ENCODE results near the gene CSGALNACT2. TPM values are rescaled to one million over a fixed set of nuclear protein-coding genes. Genes with fewer than 3 reads are reported as not detected.
"Not testable (repeated sequence)": the region's sequence is repeated elsewhere in the genome, so short reads cannot be mapped to it uniquely, and the experiment has no call there.

The CSGALNACT2 gene
- total and polyA plus RNA-seq, 3 experiments from 2014 or later, result 21.0 to 23.7 (median 21.7) TPM

DNA sequence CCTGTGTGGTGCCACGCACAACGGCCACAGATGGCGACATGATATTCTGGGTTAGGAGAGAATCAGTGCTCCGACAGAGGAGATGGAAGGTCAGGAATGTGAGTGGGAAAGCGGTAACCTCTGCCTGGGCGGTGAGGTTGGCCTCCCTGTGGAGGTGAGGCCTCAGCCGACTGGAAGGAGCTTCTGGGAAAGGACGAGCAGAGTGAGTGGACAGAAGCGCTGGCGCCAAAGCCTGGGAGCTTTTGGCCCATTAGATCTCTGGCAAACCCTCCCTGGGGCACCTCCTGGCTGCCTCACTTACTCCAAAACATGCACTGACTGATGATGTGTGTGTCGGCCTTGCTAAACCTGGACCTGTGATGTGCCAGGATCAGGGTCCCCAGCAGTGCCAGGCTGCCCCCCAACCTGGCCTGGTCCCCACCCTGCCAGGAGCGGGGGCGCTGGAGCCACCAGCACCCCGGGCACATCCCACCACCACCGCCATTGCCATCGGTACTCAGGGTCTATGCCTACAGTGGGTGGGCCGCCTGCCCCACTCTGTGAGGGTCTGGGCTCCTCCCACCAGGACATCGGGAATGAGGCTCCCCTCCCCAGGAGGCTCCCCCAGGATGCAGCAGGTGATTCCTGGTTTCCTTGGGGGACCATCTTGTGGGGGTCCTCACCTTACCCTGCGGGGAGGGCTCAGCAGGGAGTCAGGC is 77.7 kb downstream of the CSGALNACT2 start:
- H3K4me1 ChIP-seq (ENCODE audit: insufficient read depth, low read length), result no peaks in the 10 kb centered on the region
- no peaks in the 10 kb centered on the region for H3K27me3 ChIP-seq (ENCODE audit: insufficient read depth, low read length, poor library complexity, severe bottlenecking)
- H3K4me3 ChIP-seq (ENCODE audit: low read length), result no peak overlapping the region
- Mint-ChIP-seq H3K4me1 (peaks cover under 1 to 13% (median 6%) of the 10 kb centered on the region in 3 donors), H3K9me3 (no peaks in the 10 kb centered on the region), H3K4me3 (no peak overlapping the region), H3K36me3 (no peaks in the 10 kb centered on the region), H3K27me3 (peaks cover 0 to 3% of the 10 kb centered on the region in 2 donors), H3K27ac (no peak overlapping the region)
- POLR2A ChIA-PET, result no interaction called here
- H3K36me3 ChIP-seq (ENCODE audit: insufficient read depth, low read length), result no peaks in the 10 kb centered on the region
- no peak overlapping the region for H3K27ac ChIP-seq (ENCODE audit: low read depth, low read length)
- CTCF ChIA-PET, result interaction anchor here (1.4 to 1.5 kb wide), 2 partner anchors 11 to 39 kb away, joined by 3 to 4 read pairs; no protein-coding TSS in a partner anchor
- H3K9me3 ChIP-seq (ENCODE audit: low read length), result no peaks in the 10 kb centered on the region
- peak in 1 of 5 donors; percentile 3 for DNase-seq

DNA sequence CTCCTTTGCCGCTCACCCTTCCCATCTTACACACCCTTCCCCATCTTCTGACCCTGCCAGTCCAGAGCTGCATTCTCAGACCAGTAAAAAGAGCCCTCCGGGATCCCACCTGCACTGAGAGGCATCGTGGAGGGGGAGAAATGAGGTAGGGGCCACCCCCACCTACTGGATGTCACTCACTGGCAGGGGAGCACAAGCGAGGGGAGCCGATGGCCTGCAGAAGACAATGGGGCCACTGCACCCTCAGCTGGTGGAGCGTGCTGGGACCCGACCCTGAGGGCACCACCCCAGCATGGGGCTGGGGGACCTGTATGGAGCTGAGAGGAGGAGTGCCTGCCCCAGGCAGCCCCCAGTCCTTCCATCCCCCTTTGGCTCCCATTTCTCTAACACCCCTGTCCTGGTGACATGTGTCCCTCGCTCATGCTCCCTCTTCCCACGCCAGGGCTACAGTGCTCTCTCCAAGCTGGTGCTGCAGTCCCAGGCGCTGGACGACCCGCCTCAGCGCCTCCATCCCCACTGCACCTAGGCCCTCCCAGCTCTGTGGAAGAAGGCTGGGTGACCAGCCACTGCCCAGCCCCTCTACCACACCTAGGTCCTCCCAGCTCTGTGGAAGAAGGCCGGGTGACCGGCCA is 78.8 kb downstream of the CSGALNACT2 start:
- Mint-ChIP-seq H3K4me1 (peaks cover 6 to 21% (median 14%) of the 10 kb centered on the region in 3 donors), H3K4me3 (no peak overlapping the region), H3K36me3 (no peaks in the 10 kb centered on the region), H3K27ac (peak overlapping the region in 1 of 8 donors; percentile 65), H3K27me3 (peaks cover 0 to 3% of the 10 kb centered on the region in 2 donors), H3K9me3 (no peaks in the 10 kb centered on the region)
- POLR2A ChIA-PET, result no interaction called here
- Histone ChIP-seq H3K4me1 (ENCODE audit: insufficient read depth, low read length) (no peaks in the 10 kb centered on the region), H3K27ac (ENCODE audit: low read depth, low read length) (no peak overlapping the region), H3K4me3 (ENCODE audit: low read length) (no peak overlapping the region), H3K27me3 (ENCODE audit: insufficient read depth, low read length, poor library complexity, severe bottlenecking) (no peaks in the 10 kb centered on the region), H3K9me3 (ENCODE audit: low read length) (no peaks in the 10 kb centered on the region), H3K36me3 (ENCODE audit: insufficient read depth, low read length) (no peaks in the 10 kb centered on the region)
- DNase-seq, result peak in 1 of 5 donors; percentile 24
- CTCF ChIA-PET, result interaction anchor here (1.0 to 2.1 kb wide), 2 partner anchors 12 to 15 kb away, joined by 4 to 7 read pairs; no protein-coding TSS in a partner anchor

DNA sequence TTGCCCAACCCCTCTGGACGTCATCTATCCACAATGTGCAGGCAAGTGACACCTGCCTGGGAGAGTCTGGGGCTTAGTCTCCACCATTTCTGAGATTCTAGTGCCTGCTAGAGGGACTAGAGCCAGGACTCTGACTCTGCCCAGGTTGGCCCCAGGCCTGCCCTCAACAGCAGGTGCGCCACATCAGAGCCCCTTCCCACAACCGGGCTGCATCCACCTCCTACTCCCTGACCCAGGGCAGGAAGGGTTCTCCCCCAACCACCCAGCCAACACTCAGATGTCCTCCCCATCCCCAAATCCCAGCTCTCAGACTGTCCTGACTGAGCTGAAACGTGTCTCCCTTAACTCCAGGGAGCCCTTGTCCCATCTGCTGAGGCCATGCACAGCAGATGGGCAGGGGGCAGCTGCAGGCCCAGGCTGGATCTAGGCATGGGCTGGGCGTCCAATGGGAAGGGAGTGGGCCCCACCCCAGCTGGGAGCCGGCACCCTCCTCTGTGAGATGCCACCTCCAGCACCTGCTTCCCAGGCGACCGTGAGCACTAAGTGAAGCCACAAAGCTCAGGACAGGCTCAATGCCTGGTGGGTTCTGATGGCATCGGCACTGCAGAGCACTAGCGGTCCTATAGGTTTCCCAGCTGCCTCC is 79.4 kb downstream of the CSGALNACT2 start:
- Histone ChIP-seq H3K36me3 (ENCODE audit: insufficient read depth, low read length) (no peaks in the 10 kb centered on the region), H3K9me3 (ENCODE audit: low read length) (no peaks in the 10 kb centered on the region), H3K4me1 (ENCODE audit: insufficient read depth, low read length) (no peaks in the 10 kb centered on the region), H3K27me3 (ENCODE audit: insufficient read depth, low read length, poor library complexity, severe bottlenecking) (no peaks in the 10 kb centered on the region), H3K4me3 (ENCODE audit: low read length) (no peak overlapping the region), H3K27ac (ENCODE audit: low read depth, low read length) (no peak overlapping the region)
- ChIA-PET POLR2A (no interaction called here), CTCF (interaction anchor here (0.9 to 2.1 kb wide), 3 partner anchors 12 to 38 kb away, joined by 3 to 7 read pairs (median 4); no protein-coding TSS in a partner anchor)
- H3K4me3 Mint-ChIP-seq, result no peak overlapping the region
- DNase-seq, result peak in 1 of 5 donors; percentile 42
- H3K4me1 Mint-ChIP-seq, result peaks cover 6 to 26% (median 19%) of the 10 kb centered on the region in 3 donors
- H3K9me3 Mint-ChIP-seq, result no peaks in the 10 kb centered on the region
- no peaks in the 10 kb centered on the region for H3K36me3 Mint-ChIP-seq
- peaks cover 0 to 3% of the 10 kb centered on the region in 2 donors for H3K27me3 Mint-ChIP-seq
- H3K27ac Mint-ChIP-seq, result peak overlapping the region in 1 of 8 donors; percentile 65

DNA sequence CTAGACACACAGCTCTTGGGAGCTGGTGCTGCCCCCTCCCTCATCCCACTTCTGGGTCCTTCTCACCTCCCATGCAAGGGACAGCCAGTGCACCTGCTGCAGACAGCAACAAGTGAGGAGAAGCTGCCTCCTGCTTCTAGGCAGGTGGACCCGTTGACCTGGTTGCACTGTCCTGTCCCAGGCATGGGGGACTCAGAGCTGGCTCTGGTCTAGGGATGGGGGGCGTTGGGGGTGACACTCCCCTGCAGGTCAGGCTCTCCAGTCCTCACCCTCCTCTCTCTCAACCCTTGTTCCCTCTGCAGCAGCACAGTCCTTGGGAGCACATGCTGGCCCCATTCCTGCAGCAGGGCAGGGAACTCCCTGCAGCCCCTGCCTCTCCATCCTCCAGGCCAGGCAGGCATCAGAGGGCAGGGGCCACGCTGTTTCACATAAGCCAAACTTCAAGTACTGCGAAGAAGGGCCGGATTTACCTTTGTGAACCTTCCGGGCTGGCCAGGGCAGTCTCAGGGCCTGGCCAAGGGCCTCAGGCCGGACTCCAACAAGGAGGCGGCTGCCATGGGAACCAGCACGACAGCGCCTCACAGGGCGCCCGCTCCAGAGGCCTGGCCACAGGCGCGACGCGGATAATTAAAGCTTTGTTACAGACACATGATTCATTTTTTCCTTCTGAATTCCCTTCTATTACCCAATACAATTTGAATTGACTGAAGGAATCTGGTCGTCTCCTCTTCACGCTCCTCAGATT is 80.1 kb downstream of the CSGALNACT2 start:
- ChIA-PET POLR2A (no interaction called here), CTCF (interaction anchor here (0.8 to 2.1 kb wide), 4 partner anchors 13 to 37 kb away, joined by 3 to 7 read pairs (median 4); no protein-coding TSS in a partner anchor)
- Histone ChIP-seq H3K27ac (ENCODE audit: low read depth, low read length) (no peak overlapping the region), H3K9me3 (ENCODE audit: low read length) (no peaks in the 10 kb centered on the region), H3K36me3 (ENCODE audit: insufficient read depth, low read length) (no peaks in the 10 kb centered on the region), H3K4me1 (ENCODE audit: insufficient read depth, low read length) (no peaks in the 10 kb centered on the region), H3K4me3 (ENCODE audit: low read length) (no peak overlapping the region), H3K27me3 (ENCODE audit: insufficient read depth, low read length, poor library complexity, severe bottlenecking) (no peaks in the 10 kb centered on the region)
- no peak overlapping the region for H3K4me3 Mint-ChIP-seq
- H3K36me3 Mint-ChIP-seq, result no peaks in the 10 kb centered on the region
- peaks cover 6 to 27% (median 21%) of the 10 kb centered on the region in 3 donors for H3K4me1 Mint-ChIP-seq
- DNase-seq, result peak in 1 of 5 donors; percentile 34
- H3K27ac Mint-ChIP-seq, result peak overlapping the region in 1 of 8 donors; percentile 36
- peaks cover 0 to 3% of the 10 kb centered on the region in 2 donors for H3K27me3 Mint-ChIP-seq
- H3K9me3 Mint-ChIP-seq, result no peaks in the 10 kb centered on the region

DNA sequence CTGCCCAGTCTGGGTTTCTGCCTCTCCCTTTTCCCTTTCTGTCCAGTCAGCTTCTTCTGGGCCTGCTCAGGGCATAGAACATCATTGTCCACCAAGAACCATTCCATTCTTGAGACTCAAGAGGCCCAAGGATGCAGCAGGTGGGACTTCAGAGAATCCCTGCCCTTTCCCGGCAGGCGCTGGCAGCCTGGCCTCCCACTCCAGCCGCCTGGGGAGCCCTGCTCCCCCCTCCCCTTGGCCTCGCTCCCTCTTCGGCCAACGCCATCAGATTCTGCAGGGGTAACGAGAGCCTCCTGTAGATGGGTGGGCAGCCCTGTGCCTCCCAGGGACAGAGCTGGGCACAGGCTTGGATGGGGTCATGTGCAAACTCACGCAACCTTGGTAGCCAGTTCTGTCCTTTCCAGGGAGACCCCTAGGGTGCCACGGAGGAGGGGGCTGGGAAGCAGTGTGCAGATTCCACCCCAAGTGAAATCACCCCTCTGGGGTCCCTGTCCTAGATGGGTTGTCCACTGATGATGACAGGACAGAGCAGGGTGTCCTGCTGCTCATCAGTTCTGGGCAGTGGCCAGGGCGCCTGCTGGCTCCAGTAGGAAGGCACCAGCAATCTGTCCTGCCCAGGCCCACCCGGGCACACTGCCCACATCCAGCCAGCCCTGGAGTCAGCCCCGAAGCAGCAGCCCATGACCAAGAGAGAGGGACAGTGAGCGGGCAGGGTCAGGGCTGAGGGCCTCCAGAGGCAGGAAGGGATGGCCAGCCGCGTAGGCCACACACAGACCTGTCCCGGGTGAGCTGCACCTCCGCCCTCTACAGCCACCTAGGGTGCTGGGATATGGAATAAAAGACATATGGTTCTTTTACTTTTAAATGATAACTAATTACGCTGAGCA is 80.9 kb downstream of the CSGALNACT2 start:
- Histone ChIP-seq H3K27ac (ENCODE audit: low read depth, low read length) (no peak overlapping the region), H3K4me3 (ENCODE audit: low read length) (no peak overlapping the region), H3K36me3 (ENCODE audit: insufficient read depth, low read length) (no peaks in the 10 kb centered on the region), H3K4me1 (ENCODE audit: insufficient read depth, low read length) (no peaks in the 10 kb centered on the region), H3K9me3 (ENCODE audit: low read length) (no peaks in the 10 kb centered on the region), H3K27me3 (ENCODE audit: insufficient read depth, low read length, poor library complexity, severe bottlenecking) (no peaks in the 10 kb centered on the region)
- H3K27me3 Mint-ChIP-seq, result peaks cover 0 to 3% of the 10 kb centered on the region in 2 donors
- CTCF ChIA-PET, result interaction anchor here (0.8 to 1.0 kb wide), 2 partner anchors 14 to 18 kb away, joined by 3 to 5 read pairs; no protein-coding TSS in a partner anchor
- no peaks in the 10 kb centered on the region for H3K36me3 Mint-ChIP-seq
- H3K4me1 Mint-ChIP-seq, result peaks cover 6 to 30% (median 24%) of the 10 kb centered on the region in 3 donors
- H3K27ac Mint-ChIP-seq, result peak overlapping the region in 1 of 8 donors; percentile 79
- DNase-seq, result peak in 1 of 5 donors; percentile 28
- H3K4me3 Mint-ChIP-seq, result no peak overlapping the region
- no peaks in the 10 kb centered on the region for H3K9me3 Mint-ChIP-seq
- POLR2A ChIA-PET, result no interaction called here

DNA sequence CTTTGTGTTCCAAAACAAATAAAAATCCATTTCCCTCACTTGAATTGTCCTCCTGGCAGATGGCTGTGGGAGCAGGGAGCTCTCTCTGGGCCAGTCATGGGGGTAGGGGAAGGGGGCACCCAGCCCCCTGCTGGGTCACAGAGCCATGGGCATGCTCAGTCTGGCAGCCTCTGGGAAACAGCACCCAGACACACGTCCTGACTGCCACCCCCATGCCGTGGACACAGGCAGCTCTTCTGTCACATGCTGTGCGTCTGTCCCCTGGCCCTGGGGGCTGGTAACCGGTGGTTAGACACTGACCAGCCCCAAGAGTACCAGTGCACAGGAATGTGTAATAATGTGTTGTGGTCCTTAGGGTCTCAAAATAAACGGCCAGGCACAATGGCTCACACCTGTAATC is 81.6 kb downstream of the CSGALNACT2 start:
- ChIA-PET CTCF (interaction anchor here (0.7 to 1.0 kb wide), 2 partner anchors 14 to 222 kb away, joined by 3 to 5 read pairs; no protein-coding TSS in a partner anchor), POLR2A (no interaction called here)
- Histone ChIP-seq H3K9me3 (ENCODE audit: low read length) (no peaks in the 10 kb centered on the region), H3K4me1 (ENCODE audit: insufficient read depth, low read length) (no peaks in the 10 kb centered on the region), H3K36me3 (ENCODE audit: insufficient read depth, low read length) (no peaks in the 10 kb centered on the region), H3K27ac (ENCODE audit: low read depth, low read length) (no peak overlapping the region), H3K4me3 (ENCODE audit: low read length) (no peak overlapping the region), H3K27me3 (ENCODE audit: insufficient read depth, low read length, poor library complexity, severe bottlenecking) (no peaks in the 10 kb centered on the region)
- Mint-ChIP-seq H3K9me3 (no peaks in the 10 kb centered on the region), H3K27ac (peak overlapping the region in 1 of 8 donors; percentile 79), H3K4me3 (no peak overlapping the region), H3K27me3 (peaks cover 0 to 3% of the 10 kb centered on the region in 2 donors), H3K36me3 (no peaks in the 10 kb centered on the region), H3K4me1 (peaks cover 8 to 35% (median 26%) of the 10 kb centered on the region in 3 donors)
- DNase-seq, result no peak

DNA sequence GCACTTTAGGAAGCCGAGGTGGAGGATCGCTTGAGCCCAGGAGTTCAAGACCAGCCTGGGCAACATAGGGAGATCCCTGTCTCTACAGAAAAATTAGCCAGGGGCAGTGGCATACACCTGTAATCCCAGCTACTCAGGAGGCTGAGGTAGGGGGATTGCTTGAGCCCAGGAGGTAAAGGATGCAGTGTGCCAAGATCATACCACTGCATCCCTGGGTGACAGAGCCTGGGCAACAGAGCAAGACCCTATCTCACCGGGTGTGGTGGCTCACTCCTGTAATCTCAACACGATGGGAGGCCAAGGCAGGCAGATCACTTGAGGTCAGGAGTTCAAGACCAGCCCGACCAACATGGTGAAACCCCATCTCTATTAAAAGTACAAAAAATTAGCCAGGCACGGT is 82.0 kb downstream of the CSGALNACT2 start:
- not testable (repeated sequence) for H3K27me3 Mint-ChIP-seq; H3K9me3 ChIP-seq (ENCODE audit: low read length)
- CTCF ChIA-PET, result interaction anchor here (0.7 to 3.2 kb wide), 4 partner anchors 16 to 222 kb away, joined by 3 to 16 read pairs (median 8); no protein-coding TSS in a partner anchor

More for the DNA sequence above, 82.0 kb downstream of the CSGALNACT2 start:
- peak in 1 of 5 donors; percentile 33 for DNase-seq
- POLR2A ChIA-PET; H3K36me3 ChIP-seq (ENCODE audit: insufficient read depth, low read length); H3K36me3 Mint-ChIP-seq; H3K27me3 ChIP-seq (ENCODE audit: insufficient read depth, low read length, poor library complexity, severe bottlenecking); H3K9me3 Mint-ChIP-seq; H3K4me1 ChIP-seq (ENCODE audit: insufficient read depth, low read length); H3K4me3 Mint-ChIP-seq; H3K27ac ChIP-seq (ENCODE audit: low read depth, low read length); H3K4me3 ChIP-seq (ENCODE audit: low read length): not testable (repeated sequence)
- Mint-ChIP-seq H3K27ac (peak overlapping the region in 2 of 8 donors; percentile 29 to 43), H3K4me1 (peaks cover 12 to 39% (median 30%) of the 10 kb centered on the region in 3 donors)

All from CD8-positive, alpha-beta memory T cell (primary cell).